Activated CD4-positive, alpha-beta T cell treated with anti-CD3 and anti-CD28 coated beads, Interleukin-2, Interleukin-6, amounts not matched to agents 100 ng/mL and 50 ng/mL, durations not matched to agents 16 hours and 8 hours (primary cell): ENCODE measurements around the gene CTNNA3.
A peak's percentile ranks its signal among the peaks of the same experiment; 100 is the strongest.
"Not testable (repeated sequence)": the region's sequence is repeated elsewhere in the genome, so short reads cannot be mapped to it uniquely, and the experiment has no call there.

ENCODE experiments used
- DNase-seq: peaks from one replicate; pipeline ENCODE4 v3.0.0-alpha.2; 2020

CTNNA3 gene

DNA sequence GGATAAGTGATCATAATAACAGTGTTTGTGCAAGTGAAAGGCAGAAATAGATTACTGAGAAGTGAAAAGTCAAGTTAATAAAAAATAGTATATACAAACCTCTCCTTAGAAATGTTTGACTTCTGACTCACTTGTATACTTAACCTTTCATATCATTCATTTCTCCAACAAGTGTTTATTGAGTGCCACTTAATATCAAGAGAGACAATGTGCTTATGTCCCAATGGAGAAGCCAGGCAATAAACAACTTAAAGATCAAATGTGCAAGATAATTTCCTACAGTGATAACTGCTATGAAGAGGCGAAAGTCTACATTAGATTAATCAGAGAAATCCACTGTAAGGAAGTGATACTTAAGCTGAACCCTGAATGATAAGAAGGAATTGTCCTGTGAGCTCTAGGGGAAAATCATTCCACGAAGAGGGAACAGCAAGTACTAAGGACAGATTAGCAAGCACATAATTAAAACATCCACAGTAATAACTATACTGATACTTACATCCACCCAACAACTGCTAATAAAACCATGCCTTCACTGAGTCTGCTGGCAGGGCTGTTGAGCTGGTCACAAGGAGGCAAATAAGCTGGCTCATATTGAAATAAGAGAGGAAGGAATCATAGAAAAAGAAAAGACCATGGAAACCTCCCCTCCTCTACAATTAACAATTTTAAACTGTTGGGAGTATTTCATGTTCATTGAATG, 203.5 kb downstream of the CTNNA3 start:
- no peak for DNase-seq

DNA sequence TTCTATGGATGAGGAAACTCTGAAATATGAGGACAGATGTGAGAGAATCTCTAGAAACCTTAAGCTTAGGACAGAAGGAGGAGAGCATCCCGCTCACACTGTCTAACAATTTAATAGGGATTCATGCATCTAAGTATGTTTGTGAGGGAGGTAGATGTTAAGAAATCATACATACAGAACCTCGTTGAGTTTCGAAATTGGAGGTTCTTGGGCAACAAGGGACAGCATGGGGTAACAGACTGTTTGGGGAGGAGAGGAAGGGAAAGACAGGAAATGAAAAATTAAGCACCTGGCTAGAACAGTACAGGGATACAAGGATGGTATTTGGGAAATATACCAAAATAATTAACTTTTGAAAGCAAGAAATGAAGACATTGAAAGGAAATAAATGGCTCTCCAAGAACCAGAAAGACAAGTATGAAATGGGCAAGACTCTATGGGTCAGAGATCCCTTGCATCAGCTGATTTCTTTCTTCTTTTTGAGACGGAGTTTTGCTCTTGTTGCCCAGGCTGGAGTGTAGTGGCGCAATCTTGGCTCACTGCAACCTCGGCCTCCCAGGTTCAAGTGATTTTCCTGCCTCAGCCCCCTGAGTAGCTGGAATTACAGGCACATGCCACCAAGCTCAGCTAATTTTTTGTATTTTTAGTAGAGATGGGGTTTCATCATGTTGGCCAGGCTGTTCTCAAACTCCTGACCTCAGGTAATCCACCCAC, 207.9 kb downstream of the CTNNA3 start:
- no peak for DNase-seq

DNA sequence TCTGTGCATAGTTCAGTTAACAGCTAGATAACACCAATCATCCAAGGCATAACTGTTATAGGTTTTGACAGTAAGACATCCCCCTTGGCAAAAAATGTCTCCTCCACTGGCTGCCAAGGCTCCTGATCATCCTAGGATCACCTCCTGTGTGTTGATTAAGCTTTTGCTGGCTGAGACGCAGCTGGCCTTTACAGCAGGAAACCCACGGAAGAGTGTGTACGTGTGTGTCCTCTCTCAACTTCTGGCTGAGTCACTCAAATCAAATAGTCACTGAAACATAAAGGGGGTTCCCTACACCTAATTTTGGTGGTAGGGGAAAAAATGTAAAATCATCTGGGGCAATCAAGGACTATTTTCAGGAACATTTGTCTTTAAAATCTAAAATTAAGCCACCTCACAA, 208.8 kb downstream of the CTNNA3 start:
- DNase-seq: no peak

DNA sequence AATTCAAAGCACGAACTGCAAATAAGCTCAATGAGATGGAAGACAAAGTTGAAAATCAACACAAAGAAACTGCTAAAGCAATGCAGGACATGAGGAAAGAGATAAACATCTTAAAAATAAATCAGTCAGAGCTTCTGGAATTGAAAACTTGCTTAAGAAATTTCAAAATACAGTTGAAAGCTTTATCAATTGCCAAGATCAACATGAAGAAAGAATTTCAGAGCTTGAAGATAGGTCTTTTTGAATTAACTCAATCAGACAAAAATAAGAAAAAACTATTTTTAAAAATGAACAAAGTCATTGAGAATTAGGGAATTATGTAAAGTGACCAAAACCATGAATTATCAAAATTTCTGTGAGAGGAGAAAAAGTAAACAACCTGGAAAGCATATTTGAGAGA, 218.1 kb downstream of the CTNNA3 start:
- DNase-seq: no peak

DNA sequence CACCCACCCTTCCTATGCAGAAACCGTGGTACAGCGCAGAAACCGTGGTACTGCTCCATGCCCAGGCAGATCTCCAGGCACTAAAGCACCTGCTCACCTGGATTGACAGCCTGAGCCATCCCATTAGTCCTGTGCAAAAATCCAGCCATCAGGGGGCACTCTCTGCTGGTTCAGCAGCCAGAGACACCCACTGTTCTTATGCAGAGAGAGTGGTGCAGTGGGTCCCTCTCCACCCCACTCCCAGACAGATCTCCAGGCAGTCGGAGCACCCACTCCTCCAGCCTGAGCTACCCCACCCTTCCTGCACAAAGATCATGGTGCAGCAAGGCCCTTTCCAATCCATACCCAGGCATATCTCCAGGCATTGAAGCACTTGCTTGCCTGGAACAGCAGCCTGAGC, 219.8 kb downstream of the CTNNA3 start:
- no peak for DNase-seq

DNA sequence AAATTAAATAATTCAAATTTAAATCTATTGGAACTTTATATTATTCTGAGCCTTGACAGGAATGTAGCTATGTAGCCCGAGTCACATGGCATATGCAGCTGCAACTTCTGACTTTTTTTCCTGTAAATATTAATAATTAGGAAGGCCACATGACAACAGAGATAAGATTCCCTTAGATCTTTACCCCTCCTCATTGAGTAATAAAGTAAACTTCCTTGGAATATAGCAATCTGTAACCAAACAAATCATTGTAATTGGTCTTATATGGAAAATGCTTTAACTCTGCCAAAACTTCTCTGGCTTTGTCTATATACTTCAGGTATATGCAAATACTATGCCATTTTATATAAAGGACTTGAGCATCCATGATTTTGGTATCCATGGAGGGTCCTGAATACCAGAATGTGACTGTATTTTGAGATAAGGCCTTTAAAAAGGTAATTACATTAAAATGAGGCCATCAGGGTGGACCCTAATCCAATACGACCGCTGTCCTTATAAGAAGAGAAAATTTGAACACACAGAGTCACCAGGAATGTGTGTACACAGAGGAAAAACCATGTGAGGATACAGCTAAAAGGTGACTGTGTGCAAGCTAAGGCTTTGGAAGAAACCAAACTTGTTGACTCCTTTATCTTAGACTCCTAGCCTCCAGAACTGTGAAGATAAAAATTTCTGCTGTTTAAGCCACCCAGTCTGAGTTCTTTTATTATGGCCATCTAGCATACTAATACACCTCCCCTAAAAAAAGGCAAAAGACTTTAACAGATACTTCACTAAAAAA, 222.0 kb downstream of the CTNNA3 start:
- no peak for DNase-seq

DNA sequence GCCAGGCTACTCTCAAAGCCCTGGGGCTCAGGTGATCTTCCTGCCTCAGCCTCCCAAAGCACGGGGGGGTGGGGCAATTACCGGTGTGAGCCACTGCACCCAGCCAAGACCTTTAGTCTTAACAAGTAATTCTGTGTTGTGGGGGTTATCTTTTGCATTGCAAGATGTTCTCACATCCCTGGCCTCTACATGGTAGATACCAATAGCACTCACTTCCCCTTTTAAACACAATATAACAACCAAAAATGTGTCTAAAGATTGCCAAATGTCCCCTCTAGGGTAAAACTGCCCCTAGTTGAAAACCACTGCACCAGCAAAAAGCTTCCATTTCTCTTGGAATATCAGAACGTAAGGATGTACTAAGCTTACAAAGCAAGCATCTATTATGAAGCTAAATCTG, 225.0 kb downstream of the CTNNA3 start:
- DNase-seq: no peak

DNA sequence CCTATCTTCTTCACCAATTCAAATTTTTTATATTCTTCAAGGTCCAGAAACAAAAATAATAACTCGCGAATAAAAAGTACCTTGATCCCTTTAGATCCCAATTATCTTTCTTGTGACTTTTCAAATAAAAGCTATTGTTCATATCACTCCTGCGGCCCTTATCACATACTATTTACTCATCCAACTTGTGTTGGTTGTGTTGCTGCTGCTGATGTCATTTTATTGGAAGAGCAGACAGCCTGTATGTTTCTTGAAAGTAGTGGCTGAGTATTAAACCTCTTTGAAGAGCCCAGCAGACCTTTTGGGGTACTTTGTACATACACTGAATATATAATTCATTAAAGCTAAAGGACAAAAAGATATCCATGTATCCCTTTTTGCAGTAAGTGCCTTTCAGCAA, 231.7 kb downstream of the CTNNA3 start:
- DNase-seq: no peak

DNA sequence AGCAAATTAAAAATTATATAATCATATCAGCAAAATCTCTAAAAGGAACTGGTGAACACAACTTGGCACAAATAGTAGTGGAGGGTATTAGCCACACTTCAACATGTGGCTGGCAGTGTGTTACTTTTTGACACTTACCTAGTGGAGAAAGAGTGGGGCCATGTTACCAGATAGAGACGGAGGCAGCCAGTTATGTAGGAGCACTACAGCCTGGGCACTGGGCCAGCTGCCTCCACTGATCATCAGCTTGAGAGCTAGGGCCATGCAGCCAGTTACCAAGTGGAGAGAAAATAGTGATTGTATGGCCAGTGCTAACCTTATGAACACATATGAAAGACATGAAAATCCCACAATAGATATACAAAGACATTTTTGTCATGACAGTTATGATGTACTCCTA, 243.1 kb downstream of the CTNNA3 start:
- no peak for DNase-seq

DNA sequence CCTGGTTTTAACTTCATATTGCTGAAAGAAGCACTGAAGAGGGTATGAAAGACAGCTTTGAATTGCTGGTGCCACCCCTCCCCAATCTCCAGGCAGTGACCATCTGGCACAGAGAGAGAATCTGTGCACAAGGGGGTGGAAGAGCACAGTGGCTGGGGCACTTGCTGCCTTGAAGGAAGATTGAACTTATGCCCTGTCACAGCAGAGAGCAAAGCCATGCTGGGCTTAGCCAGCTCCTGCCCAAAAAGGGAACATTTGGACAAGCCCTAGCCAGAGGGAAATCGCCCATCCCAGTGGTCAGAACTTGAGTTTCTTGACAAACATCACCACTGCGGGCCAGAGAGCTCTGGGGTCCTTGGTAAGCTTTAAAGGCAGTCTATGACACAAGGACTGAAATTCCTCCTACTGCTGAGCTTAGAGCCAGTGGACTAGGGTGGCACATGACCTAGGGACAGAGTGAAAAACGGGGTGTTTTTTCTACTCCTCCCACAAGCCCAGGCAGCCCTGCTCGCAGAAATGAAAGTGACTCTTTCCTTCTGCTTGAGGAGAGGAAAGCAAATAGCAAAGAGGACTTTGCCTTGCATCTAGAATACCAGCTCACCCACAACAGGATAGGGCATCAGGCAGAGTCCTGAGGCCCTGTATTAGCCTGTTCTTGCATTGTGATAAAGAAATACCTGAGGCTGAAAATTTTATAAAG, 257.2 kb downstream of the CTNNA3 start:
- DNase-seq: no peak

DNA sequence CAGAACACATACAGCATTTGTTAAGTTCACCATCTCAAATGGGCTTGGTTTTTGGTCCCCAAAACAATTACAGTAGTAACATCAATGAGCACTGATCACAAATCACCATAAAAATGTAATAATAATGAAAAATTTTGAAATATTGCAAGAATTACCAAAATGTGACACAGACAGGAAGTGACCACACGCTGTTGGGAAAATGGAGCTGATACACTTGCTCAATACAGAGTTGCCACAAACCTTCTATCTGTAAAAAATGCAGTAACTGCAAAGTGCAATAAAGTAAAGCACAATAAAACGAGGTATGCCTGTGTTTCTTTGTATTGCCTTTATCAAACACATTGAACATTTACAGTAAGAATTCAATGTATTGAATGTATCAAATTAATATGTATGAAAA, 262.7 kb downstream of the CTNNA3 start:
- DNase-seq: no peak

DNA sequence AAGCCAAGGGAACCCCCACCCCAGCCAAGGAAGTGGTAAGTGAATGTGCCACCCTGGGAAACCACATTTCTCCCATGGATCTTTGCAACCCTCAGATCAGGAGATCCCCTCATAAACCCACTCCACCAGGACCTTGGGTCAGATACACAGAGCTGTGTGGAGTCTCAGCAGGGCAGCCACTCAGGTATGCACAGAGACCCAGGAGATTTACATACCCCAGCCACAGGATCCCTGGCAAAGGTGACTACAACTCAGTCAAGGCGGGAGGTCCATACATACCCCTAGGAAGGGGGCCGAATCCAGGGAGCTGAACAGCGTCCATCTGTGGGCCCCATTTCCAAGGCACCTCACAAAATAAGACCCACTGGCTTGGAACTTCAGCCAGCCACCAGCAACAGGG, 293.4 kb downstream of the CTNNA3 start:
- no peak for DNase-seq

DNA sequence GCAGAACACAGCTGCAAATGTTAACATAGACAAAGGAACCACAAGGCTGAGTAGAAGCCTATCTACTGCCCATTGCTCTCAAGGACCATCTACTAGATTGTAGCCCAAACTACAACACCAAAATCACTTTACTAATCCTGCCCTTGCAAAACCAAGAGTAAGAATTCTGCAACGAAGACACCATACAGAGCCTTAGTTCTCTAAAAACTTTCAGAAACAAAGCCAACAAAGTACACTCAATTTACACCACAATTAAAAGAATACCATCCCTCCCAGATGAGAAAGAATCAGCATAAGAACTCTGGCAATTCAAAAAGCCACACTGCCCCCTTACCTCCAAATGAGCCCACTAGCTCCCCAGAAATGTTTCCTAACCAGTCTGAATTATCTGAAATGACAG, 294.3 kb downstream of the CTNNA3 start:
- no peak for DNase-seq

DNA sequence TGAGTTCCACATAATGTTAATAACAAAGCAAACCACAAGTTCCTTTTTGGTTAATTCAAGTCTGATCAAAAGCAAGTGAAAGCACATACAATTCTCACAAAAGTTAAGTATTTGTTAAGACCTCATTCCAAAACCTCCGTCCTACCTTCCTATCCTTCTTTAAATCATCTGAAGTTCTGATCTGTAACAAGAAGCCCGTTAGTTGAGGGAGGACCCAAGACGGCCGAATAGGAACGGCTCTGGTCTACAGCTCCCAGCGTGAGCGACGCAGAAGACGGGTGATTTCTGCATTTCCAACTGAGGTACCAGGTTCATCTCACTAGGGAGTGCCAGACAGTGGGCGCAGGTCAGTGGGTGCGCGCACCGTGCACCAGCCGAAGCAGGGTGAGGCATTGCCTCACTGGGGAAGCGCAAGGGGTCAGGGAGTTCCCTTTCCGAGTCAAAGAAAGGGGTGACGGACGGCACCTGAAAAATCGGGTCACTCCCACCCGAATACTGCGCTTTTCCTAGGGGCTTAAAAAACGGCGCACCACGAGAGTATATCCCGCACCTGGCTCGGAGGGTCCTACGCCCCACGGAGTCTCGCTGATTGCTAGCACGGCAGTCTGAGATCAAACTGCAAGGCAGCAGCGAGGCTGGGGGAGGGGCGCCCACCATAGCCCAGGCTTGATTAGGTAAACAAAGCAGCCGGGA, 309.0 kb downstream of the CTNNA3 start:
- not testable (repeated sequence) for DNase-seq

DNA sequence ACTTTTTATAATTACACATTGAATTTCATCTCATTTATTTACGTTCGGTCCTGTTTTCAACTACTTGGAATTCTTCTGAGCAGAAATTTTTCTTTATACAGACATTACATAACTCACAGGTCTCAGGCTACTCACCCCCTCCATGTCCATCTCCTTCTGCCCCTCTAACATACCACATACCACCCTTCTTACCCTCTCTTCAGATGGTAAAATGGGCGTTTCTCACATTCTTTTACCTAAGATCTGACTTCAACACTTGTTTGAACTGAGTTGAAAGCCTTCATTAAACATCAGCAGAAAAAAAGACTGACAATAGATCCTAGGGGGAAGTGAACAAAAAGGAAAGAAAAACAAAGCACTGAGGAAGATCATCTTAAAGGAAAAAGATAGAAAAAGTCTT, 309.7 kb downstream of the CTNNA3 start:
- DNase-seq: no peak

DNA sequence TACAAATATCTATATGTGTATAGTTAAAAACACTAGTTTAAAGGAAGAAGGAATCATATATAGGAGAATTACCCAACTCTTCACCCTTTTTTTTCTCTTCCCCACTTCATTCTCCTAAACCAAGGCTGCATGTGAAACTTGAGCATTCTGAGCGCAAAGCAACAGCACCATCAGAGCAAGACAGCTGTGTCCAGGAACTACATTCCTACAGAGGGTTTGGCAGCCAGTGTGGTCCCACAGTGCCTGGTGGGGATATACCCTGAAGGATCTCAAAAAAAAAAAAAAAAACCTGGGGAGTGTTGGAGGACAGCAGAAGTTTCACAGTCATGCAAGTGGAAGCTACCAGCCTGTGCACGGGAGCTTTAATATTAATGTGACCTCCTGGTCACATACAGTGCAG, 310.4 kb downstream of the CTNNA3 start:
- no peak for DNase-seq

DNA sequence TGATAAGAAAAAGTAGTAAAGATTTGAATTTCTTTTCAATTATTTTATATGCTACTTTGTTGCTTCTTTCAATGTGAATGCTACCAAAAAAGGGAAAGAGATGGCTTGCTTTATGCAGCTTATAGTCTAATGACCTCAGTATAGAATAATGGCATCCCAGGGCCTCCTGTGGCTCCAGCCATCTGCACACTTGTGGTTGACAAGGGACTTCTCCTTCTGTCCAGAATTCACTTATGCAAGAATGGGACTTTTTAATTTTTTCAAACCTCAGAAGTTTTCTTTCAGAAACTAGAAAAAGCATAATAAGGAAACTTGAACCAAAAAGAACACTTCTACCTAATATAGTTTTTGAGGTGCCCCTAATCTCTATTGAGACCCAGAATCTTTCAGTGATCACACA, 310.9 kb downstream of the CTNNA3 start:
- no peak for DNase-seq

DNA sequence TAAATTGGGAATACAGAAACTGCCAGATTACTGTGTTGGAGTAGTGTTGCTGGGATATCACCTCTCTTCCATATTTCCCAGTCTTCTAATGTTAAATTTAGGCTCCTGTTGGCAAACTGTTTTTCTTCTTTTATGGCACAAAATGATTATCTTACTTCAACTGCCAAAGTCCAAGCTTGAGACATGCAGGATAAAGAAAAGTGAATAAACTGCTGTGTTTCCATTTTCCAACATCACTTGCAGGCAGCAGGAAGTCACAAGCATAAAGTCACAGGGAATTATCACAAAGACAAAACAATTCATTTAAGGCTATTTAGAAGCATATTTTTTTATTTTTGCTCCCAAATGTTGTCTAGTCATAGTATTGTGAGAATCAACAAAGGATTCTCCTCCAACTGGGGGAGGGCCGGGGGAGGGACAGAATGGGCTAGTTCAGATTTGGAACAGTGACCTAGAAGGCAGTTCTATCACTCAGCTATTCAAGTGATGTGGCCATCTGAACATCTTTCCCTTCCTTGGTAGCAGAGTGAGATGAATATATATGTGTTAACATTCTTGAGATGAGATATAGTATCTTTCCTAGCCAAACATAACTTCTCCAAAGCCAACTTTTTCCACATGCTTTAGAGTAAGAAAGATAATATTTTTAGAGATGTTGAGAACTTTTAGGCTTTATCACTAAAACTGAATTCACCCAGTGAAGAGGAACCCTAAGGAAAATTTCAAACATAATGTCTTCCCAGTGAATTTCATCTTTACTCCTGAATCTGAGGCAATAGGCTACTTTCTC, 364.7 kb downstream of the CTNNA3 start:
- DNase-seq: no peak

DNA sequence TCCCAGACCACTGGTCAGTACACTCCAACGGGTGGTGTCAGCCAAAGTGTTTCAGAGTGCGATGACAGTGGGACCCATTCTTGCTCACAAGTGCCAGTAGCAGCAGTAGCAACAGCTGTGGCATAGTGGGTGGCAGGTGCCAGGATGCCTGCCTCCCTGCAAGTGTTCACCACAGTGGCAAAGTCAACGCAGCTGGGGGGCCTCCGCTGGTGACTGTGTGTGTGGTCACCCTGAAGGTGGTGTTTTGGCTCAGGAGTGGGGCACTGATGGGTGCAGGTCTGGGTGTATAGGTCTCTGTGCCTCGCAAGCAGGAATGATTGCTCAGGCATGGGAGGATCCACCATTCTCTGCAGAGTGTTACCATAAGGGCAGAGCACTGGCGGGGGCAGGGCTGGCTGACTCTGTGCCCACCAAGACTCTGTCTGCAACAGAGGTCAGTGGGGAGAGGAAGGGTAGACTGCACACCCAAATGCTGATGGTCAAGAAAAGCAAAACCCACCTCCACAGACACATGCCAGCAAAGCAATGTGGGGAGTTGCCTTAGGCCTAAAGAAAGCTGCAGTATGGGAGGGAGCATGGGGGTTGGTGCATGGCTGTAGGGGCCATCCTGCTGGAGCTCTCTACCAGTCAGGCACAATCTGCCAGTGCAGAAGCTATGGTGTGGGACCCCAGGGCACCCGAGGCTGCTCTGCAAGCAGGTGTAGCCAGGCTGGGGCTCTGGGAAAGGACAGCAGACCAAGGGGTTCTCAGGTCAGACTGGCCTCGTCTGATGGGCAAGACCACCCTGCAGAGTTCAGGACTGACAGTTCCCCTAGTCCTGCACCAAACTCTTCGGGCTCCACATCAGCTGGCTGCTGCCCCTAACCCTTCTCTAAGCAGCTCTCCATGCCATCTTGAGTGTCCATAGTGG, 368.1 kb downstream of the CTNNA3 start:
- no peak for DNase-seq

DNA sequence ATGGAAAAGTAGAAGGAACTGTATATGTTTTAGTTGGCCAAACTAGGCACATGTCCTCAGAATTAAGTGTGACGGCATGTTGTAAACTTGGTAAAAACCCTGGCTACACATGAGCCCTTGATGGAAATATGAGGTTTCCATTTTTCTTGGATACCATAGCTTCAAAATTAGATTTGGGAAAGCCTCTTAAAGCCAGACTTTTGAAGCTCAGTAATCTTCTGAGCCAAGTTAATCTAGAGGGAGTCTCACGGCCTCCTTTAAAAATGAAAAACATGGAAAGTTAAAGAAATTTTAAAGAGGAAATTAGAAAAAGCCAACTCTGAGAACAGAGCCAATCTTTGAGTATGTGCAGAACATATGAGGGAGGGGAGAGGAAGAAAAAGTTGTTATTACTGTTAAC, 376.0 kb downstream of the CTNNA3 start:
- no peak for DNase-seq

DNA sequence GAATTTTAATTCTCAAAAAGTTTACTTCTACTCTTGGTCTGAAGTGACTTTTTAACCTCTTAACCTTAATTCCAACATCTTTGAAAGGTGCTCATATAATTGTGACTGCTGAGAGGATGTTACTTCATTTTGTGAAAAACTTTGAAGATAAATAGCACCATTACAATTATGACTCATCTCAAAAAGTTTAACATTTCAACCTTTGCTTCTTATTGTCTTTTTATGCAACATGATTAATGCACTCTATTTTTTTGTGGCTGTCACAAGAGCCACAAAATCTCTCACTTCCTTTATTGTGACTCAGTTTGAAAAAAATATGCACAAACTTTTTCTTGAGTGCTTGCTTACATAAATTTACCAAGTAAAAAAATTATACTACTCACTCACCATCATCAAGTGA, 387.1 kb downstream of the CTNNA3 start:
- DNase-seq: peak; percentile 1
